Naive B cell (primary cell): ENCODE data around the gene RASL12. TPM values are rescaled to one million over a fixed set of nuclear protein-coding genes. Genes with fewer than 3 reads are reported as not detected.
"Not testable (repeated sequence)": the region's sequence is repeated elsewhere in the genome, so short reads cannot be mapped to it uniquely, and the experiment has no call there.

Experiments
- ATAC-seq, 2 donors: fragments of 150-1000 bp; cut with Tn5 transposase; 2 replicates each; pipeline ENCODE4 v1.10.0; 2021; ENCODE audit warnings: low read depth in 2 of 2, mild to moderate bottlenecking in 2 of 2, moderate library complexity in 2 of 2
- DNase-seq: peaks from one replicate; pipeline ENCODE4 v3.0.0; 2022
- H3K27ac Mint-ChIP-seq, 6 donors: one replicate each; pipeline ENCODE4 v1.8.0; 2020 to 2022; ENCODE audit warnings: mild to moderate bottlenecking in 6 of 6, mixed read lengths in 6 of 6, moderate library complexity in 5 of 6, inconsistent platforms in 2 of 6
- H3K27me3 Mint-ChIP-seq, 3 donors: one replicate each; pipeline ENCODE4 v1.8.0; 2021 to 2022; ENCODE audit warnings: mixed read lengths in 3 of 3, mild to moderate bottlenecking in 1 of 3
- H3K36me3 Mint-ChIP-seq, 2 donors: one replicate each; pipeline ENCODE4 v1.8.0; 2020 to 2022; ENCODE audit warnings: mixed read lengths in 2 of 2, inconsistent platforms in 1 of 2, mild to moderate bottlenecking in 1 of 2
- H3K4me1 Mint-ChIP-seq, 3 donors: one replicate each; pipeline ENCODE4 v1.8.0; 2020 to 2022; ENCODE audit warnings: mixed read lengths in 3 of 3, inconsistent platforms in 1 of 3, mild to moderate bottlenecking in 1 of 3, moderate library complexity in 1 of 3
- H3K4me3 Mint-ChIP-seq, 8 donors: one replicate each; pipeline ENCODE4 v1.8.0; 2020 to 2022; ENCODE audit warnings: mild to moderate bottlenecking in 8 of 8, mixed read lengths in 8 of 8, moderate library complexity in 8 of 8, inconsistent platforms in 2 of 8
- H3K9me3 Mint-ChIP-seq, 7 donors: one replicate each; pipeline ENCODE4 v1.8.0; 2020 to 2022; ENCODE audit warnings: mixed read lengths in 7 of 7, mild to moderate bottlenecking in 5 of 7, inconsistent platforms in 2 of 7, moderate library complexity in 1 of 7
- polyA plus RNA-seq, 6 donors: library from polyadenylated mRNA; unstranded; fragments of 300-500 nt; fragmentation: Illumina TruSeq; gene quantifications; one replicate each; pipeline ENCODE4 v1.2.3, GENCODE V29; 2021; ENCODE audit warnings: low read depth in 6 of 6

Gene RASL12
- polyA plus RNA-seq, 6 donors from 2014 or later, result not detected

DNA sequence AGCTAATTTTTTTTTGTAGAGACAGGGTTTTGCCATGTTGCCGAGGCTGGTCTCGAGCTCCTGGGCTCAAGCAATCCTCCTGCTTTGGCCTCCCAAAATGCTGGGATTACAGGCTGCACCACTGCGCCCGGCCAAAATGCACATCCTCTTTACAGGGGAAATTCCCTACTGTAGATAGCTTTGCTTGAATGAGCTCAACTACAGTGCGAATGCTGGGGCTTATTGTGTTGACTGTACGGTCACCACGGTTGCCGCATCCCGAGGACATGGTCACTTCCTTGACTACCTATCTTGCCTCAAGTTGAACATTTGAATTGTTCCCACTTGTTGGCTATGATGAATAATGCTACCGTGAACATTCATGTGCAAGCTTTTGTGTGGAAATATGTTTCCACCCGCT, 33.1 kb downstream of the RASL12 start:
- H3K27me3 Mint-ChIP-seq, result peaks cover 0 to 15% (median 0%) of the 10 kb centered on the region in 3 donors
- ATAC-seq, result no peak
- H3K4me3 Mint-ChIP-seq, result no peak overlapping the region
- H3K36me3 Mint-ChIP-seq, result no peaks in the 10 kb centered on the region
- H3K27ac Mint-ChIP-seq, result no peak overlapping the region
- DNase-seq, result no peak
- H3K9me3 Mint-ChIP-seq, result no peaks in the 10 kb centered on the region
- H3K4me1 Mint-ChIP-seq, result peaks cover 11 to 20% (median 13%) of the 10 kb centered on the region in 3 donors

DNA sequence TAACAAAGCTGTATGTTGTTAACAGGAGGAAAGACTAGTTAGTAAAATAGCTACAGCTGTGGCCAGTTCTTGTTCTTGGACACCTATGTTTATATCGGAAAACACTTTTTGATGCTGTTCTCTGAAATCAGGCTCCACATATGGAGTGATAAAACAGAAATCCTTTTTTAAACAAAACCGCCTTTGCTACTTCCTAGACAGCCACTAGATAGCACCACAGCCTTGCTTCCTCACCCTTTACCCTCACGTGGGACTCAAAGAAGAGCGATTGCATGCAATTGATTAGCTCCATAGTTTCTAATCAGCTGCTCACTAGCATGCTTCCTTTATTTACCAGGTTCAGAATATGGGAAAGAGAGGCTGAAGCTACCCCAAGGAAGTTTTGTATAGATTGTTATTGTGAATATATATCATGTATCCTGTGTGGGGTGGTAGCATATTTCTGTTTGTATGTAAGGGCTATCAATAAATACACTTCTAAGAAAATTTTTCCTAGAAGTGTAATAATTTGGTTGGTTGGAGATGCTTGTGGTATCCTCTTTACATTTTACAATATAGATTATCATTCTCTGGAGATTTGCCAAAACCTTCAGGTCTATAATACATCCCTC, 34.0 kb downstream of the RASL12 start:
- no peak overlapping the region for H3K27ac Mint-ChIP-seq
- peaks cover 0 to 15% (median 0%) of the 10 kb centered on the region in 3 donors for H3K27me3 Mint-ChIP-seq
- H3K4me3 Mint-ChIP-seq, result no peak overlapping the region
- no peaks in the 10 kb centered on the region for H3K9me3 Mint-ChIP-seq
- H3K36me3 Mint-ChIP-seq, result no peaks in the 10 kb centered on the region
- H3K4me1 Mint-ChIP-seq, result peaks cover 11 to 22% (median 13%) of the 10 kb centered on the region in 3 donors
- DNase-seq, result peak; percentile 21
- ATAC-seq, result peak; percentile 36 to 43

DNA sequence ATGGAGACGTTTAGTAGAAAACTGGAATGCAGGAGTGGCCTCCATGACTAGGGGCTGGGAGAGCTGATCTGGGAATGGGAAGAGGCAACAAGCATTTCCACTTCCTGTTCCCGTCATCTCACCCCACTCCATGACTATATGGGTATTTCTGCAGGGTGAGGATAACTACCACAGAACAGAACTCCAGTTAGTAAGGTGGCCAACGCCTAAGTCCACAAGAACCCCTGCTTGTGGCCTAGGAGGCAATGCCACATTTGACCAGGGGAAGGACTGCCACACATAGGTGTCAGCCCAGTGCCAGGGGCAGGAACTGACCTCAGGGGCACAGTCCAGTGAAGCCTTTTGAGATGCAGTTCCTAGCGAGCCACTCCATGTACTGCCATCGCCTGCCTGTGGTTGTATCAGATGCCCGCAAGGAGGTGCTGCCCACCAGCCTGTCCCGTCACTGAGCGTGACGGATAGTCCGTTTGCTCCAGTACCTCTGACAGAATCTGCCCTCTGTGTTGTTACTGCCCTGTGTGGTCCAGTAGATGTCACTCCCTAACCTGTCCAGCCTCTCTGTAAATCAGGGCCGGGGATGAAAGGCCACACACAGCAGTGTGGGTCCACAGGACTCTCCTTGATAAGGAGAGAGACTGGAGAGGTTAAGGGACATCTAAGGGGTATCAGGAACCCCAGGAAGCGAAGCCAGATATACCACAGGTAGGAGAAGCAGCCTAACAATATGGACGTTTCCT, 34.8 kb downstream of the RASL12 start:
- peak; percentile 59 to 68 for ATAC-seq

DNA sequence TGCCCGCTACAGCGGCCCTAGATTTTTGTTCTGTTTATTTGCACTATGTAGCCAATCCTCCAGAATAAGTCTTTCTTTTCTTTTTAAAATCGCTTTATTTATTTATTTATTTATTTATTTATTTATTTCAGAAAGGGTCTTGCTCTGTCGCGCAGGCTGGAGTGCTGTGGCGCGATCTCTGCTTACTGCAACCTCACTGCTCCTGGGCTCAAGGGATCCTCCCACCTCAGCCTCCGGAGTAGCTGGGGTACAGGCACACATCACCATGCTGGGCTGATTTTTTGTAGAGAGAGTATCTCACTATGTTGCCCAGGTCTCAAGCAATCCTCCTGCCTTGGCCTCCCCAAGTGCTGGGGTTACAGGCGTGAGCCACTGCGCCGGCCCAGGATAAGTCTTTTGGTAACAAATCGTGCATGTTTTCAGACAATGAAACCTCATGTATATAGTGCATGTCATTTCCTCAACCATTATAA, 38.0 kb downstream of the RASL12 start:
- Mint-ChIP-seq H3K4me1 (peaks cover 23 to 35% (median 25%) of the 10 kb centered on the region in 3 donors), H3K27me3 (peaks cover 0 to 15% (median 0%) of the 10 kb centered on the region in 3 donors), H3K4me3 (peak overlapping the region; percentile 64 to 91 (median 84)), H3K9me3 (no peaks in the 10 kb centered on the region), H3K27ac (peak overlapping the region in 2 of 6 donors; percentile 19 to 57), H3K36me3 (peaks cover 0 to 12% of the 10 kb centered on the region in 2 donors)
- ATAC-seq (no peak), DNase-seq (no peak)

More for the DNA sequence above, 34.8 kb downstream of the RASL12 start:
- H3K4me3 Mint-ChIP-seq, result peak overlapping the region in 5 of 8 donors; percentile 8 to 65 (median 38)
- H3K27ac Mint-ChIP-seq, result no peak overlapping the region
- DNase-seq, result peak; percentile 40
- H3K27me3 Mint-ChIP-seq, result peaks cover 0 to 15% (median 0%) of the 10 kb centered on the region in 3 donors
- peaks cover 18 to 30% (median 20%) of the 10 kb centered on the region in 3 donors for H3K4me1 Mint-ChIP-seq
- no peaks in the 10 kb centered on the region for H3K36me3 Mint-ChIP-seq
- H3K9me3 Mint-ChIP-seq, result no peaks in the 10 kb centered on the region

DNA sequence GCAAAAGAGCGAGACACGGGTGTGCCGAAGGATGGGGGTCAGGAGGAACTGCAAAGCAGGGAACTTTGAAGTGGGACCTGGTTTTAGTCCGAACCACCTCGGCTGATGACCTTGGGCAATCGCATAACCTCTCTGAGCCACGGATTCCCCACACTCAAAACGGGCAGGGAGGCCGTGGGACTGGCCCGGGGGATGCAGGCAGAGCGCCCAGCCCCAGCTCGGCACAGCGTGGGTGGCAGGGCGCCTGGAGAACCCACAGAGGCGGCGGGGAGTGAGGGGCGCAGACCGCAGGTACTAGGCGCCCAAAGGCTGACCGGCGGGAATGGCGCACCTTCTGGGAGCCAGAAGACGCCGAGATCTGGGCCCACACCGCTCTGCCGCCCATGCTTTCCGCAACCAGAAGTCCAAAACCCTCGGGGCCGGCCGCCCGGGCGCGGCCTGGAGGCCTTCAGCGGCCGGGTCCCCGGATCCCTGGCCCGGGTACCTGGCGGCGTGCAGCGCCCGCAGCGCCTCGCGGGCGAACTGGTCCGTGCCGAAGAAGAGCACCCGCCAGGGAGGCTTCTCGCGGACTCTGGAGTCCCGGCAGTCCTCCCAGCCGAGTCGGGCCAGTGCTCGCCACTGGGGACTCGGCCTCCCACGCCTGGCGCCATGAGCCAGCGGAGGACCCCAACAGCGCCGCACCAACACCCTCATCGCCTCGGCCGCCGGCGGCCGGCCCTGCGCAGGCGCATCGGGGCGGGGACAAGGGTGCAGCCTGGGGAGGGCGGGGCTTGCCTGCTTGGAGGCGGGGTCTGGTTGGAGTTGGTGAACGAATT, 38.7 kb downstream of the RASL12 start, which contains the start of gene MTFMT:
Gene MTFMT (minus strand): TSS at position 719 of the 815 bp plus-strand sequence. CDS start 26 bp downstream, at position 693.
- Mint-ChIP-seq H3K27ac (peak within 1 kb of the TSS; percentile 19 to 87 (median 69)), H3K36me3 (peaks cover 0 to 17% of the 10 kb centered on the region in 2 donors), H3K4me3 (peak within 1 kb of the TSS; percentile 86 to 97 (median 90)), H3K9me3 (no peaks in the 10 kb centered on the region), H3K27me3 (peaks cover 0 to 15% (median 0%) of the 10 kb centered on the region in 3 donors), H3K4me1 (peaks cover 25 to 33% (median 26%) of the 10 kb centered on the region in 3 donors)
- peak; percentile 84 for DNase-seq
- peak; percentile 85 to 86 for ATAC-seq

DNA sequence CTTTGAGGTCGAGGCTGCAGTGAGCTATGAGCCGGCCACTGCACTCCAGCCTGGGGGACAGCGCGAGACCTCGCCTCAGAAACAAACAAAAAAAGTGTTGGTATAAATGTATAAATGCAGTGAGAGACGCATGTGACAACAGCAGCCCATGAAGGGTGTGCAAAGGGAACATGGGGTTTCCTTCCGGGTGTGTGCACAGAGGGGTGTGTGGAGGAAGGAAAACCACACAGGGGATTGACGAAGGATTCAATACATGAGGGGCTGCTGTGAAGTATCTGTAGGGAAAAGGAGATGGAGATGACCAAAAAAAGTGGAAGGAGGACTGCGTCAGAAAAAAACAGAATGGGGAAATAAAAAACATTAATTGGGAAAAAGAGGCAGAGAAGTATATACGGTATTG, 39.5 kb downstream of the RASL12 start:
- peaks cover 0 to 15% (median 0%) of the 10 kb centered on the region in 3 donors for H3K27me3 Mint-ChIP-seq
- DNase-seq (no peak), ATAC-seq (no peak)
- peak overlapping the region; percentile 86 to 97 (median 90) for H3K4me3 Mint-ChIP-seq
- H3K4me1 Mint-ChIP-seq, result peaks cover 18 to 27% (median 22%) of the 10 kb centered on the region in 3 donors
- H3K36me3 Mint-ChIP-seq, result peaks cover 0 to 17% of the 10 kb centered on the region in 2 donors
- no peaks in the 10 kb centered on the region for H3K9me3 Mint-ChIP-seq
- H3K27ac Mint-ChIP-seq, result peak overlapping the region in 5 of 6 donors; percentile 19 to 96 (median 80)

DNA sequence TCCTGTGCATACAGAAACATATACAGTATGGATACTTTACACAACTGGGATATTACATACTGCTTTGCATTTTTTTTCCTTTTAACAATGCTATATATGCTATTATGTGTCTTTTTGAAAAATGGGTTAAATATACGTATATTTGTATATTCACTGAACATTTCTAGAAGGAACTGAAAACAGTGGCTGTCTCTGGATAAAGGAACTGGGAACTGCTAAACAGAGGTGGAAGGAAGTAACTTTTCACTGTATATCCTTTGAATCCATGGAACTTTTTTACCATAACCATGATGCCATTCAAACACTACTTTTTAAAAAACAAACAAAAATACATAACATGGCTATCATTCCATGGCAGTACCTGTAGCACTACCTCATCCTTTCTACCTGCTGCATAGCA, 40.2 kb downstream of the RASL12 start:
- Mint-ChIP-seq H3K4me1 (peaks cover 12 to 19% (median 18%) of the 10 kb centered on the region in 3 donors), H3K36me3 (peaks cover 0 to 17% of the 10 kb centered on the region in 2 donors), H3K27me3 (peaks cover 0 to 15% (median 0%) of the 10 kb centered on the region in 3 donors), H3K4me3 (peak overlapping the region in 7 of 8 donors; percentile 86 to 97 (median 88)), H3K9me3 (no peaks in the 10 kb centered on the region), H3K27ac (peak overlapping the region in 1 of 6 donors; percentile 85)
- ATAC-seq (no peak), DNase-seq (no peak)

DNA sequence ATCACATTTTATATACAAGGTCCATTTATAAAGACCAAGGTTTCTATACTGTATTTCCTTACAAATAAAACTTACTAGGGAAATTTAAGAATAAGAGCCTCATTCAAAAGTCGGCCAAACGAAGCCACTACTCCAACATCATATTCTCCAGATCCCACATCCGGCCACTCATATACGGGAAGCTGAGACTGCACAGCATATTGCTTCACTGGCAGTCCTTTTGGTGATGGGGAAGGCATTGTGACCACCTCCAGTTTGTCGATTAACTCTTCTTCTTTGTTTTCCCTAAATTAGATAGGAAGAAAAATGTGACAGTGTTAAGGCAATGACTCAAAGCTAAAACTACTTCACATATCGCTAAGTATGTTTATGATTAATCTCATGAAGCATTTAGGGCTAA, 41.0 kb downstream of the RASL12 start:
- H3K4me3 Mint-ChIP-seq, result peak overlapping the region in 2 of 8 donors; percentile 37 to 77
- H3K9me3 Mint-ChIP-seq, result no peaks in the 10 kb centered on the region
- peaks cover 0 to 17% of the 10 kb centered on the region in 2 donors for H3K36me3 Mint-ChIP-seq
- no peak overlapping the region for H3K27ac Mint-ChIP-seq
- no peak for DNase-seq
- ATAC-seq, result no peak
- peaks cover 12 to 19% (median 16%) of the 10 kb centered on the region in 3 donors for H3K4me1 Mint-ChIP-seq
- peaks cover 0 to 8% (median 0%) of the 10 kb centered on the region in 3 donors for H3K27me3 Mint-ChIP-seq

DNA sequence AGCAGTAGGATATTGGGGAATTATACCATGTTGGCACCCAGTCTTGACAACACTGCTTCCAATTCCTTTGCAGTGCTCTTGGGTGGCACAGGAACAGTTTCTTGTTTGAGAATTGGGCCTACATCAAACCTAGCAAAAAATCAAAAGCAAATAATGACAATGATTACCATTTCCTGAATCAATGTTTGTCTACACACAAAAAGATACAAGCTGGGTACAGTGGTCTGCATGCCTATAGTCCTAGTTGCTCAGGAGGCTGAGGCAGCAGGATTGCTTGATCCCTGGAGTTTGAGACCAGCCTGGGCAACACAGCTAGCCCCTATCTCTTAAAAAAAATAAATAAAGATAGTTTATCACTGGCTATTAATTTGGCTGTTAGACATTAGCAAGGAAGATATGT, 46.3 kb downstream of the RASL12 start:
- Mint-ChIP-seq H3K36me3 (peaks cover 20 to 23% of the 10 kb centered on the region in 2 donors), H3K4me1 (peaks cover 0 to 5% (median 0%) of the 10 kb centered on the region in 3 donors), H3K27ac (no peak overlapping the region), H3K9me3 (no peaks in the 10 kb centered on the region), H3K27me3 (no peaks in the 10 kb centered on the region), H3K4me3 (no peak overlapping the region)
- ATAC-seq, result no peak
- DNase-seq, result no peak

DNA sequence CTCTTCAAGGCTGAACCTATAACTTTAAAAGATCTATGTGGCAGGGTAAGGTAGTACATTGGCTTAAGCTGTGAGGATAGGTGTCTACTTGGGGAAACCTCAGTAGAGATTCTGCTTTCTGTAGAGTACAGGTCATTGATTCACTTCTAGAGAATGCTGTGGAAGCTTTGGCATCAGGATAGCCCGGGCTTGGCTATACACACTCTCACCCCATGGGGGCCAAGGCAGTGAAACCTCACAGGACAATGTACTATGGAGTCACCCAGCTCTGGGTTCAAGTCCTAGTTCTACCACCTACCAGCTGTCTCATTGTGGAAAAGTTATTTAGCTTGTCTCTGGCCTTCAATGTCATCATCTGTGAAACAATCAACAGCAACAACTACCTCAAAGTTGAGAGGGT, 47.4 kb downstream of the RASL12 start:
- Mint-ChIP-seq H3K27ac (peak overlapping the region in 1 of 6 donors; percentile 56), H3K36me3 (peaks cover 17 to 20% of the 10 kb centered on the region in 2 donors), H3K27me3 (no peaks in the 10 kb centered on the region), H3K9me3 (no peaks in the 10 kb centered on the region), H3K4me1 (peaks cover 0 to 5% (median 0%) of the 10 kb centered on the region in 3 donors), H3K4me3 (no peak overlapping the region)
- ATAC-seq, result no peak
- no peak for DNase-seq

DNA sequence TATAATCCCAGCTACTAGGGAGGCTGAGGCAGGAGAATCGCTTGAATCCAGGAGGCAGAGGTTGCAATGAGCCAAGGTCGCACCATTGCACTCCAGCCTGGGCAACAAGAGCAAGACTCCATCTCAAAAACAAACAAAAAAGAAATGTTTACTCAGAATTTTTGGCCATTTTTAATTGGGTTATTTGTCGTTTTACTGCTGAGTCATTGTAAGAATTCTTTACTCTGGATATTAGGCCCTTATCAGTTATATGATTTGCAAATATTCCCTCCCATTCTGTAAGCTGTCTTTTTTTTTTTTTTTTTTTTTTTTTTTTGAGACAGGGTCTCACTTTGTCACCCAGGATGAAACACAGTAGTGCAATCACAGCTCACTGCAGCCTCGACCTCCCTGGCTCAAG, 56.6 kb downstream of the RASL12 start:
- peak overlapping the region in 1 of 6 donors; percentile 72 for H3K27ac Mint-ChIP-seq
- H3K9me3 Mint-ChIP-seq, ATAC-seq, DNase-seq, H3K4me1 Mint-ChIP-seq, H3K4me3 Mint-ChIP-seq, H3K27me3 Mint-ChIP-seq: not testable (repeated sequence)
- peaks cover 12 to 20% of the 10 kb centered on the region in 2 donors for H3K36me3 Mint-ChIP-seq

DNA sequence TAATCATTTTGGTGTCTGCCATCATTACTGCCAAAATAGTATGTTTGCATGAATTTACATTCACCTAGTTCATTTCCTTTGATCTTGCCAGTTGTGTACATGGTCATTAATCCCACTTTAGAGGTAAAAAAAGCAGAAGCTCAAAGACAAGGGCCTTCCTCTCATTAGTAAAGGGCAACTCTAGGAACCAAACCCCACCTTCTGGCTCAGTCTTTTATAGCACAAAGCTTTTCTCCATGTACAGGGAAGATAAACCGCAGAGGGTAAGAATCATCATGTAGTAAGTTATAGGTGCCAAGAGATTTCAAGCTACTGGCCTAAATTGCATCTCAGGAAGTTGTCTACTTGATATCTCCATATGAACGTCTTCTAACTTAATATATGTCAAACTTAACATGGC, 58.8 kb downstream of the RASL12 start:
- Mint-ChIP-seq H3K9me3 (peaks cover 0 to 7% (median 5%) of the 10 kb centered on the region in 7 donors), H3K4me3 (no peak overlapping the region), H3K27me3 (no peaks in the 10 kb centered on the region), H3K27ac (no peak overlapping the region), H3K36me3 (peaks cover 12% of the 10 kb centered on the region in 2 donors), H3K4me1 (peaks cover 5 to 7% (median 5%) of the 10 kb centered on the region in 3 donors)
- DNase-seq, result no peak
- ATAC-seq, result peak; percentile 32 to 36

DNA sequence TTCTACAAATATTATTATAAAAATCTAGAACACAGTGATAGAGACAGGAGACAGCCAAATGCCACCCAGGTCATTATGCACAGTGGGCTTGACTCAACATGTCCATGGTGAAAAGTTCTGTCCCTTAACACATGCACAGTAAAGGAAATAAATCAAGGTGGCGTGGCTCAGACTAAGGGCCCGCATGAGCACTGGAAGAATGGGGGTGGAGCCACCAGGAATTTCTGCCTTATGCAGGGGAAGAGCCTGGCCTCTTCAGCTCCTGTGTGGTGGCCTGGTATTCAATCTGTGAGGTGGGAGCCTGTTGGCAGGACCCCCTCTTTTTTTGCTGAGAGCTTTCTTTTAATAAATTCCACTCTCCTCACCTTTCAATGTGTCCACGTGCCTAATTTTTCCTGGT, 60.9 kb downstream of the RASL12 start:
- no peak overlapping the region for H3K4me3 Mint-ChIP-seq
- no peaks in the 10 kb centered on the region for H3K9me3 Mint-ChIP-seq
- no peak for ATAC-seq
- H3K27me3 Mint-ChIP-seq, result no peaks in the 10 kb centered on the region
- no peaks in the 10 kb centered on the region for H3K36me3 Mint-ChIP-seq
- peaks cover 5 to 7% (median 5%) of the 10 kb centered on the region in 3 donors for H3K4me1 Mint-ChIP-seq
- H3K27ac Mint-ChIP-seq, result no peak overlapping the region
- DNase-seq, result no peak
